HepG2 (cell line): ENCODE data around the gene ABHD12. TPM values are rescaled to one million over a fixed set of nuclear protein-coding genes. Genes with fewer than 3 reads are reported as not detected.

Experiments
- ATM ChIP-seq: fragments of 450-650 bp; IDR thresholded peaks from 2 replicates; pipeline ENCODE4 v1.7.1; 2017; ENCODE audit warnings: mild to moderate bottlenecking, borderline replicate concordance
- BCL6 ChIP-seq: IDR thresholded peaks from 2 replicates; pipeline ENCODE4 v1.6.1; 2016; ENCODE audit warnings: missing genetic modification reagents, missing compliant biosample characterization
- CREM ChIP-seq, 2 experiments: sonication (generic) in 1 of 2; formaldehyde crosslinking in 1 of 2; IDR thresholded peaks; 2 replicates each; pipeline versions ENCODE4 v1.4.0 to v1.6.1; 2016 to 2020; ENCODE audit warnings: antibody characterized with exemption in 1 of 2, mild to moderate bottlenecking in 1 of 2, missing genetic modification reagents in 1 of 2
- DBP ChIP-seq: sonication (generic); formaldehyde crosslinking; IDR thresholded peaks from 2 replicates; pipeline ENCODE4 v1.4.0; 2020; ENCODE audit warnings: missing genetic modification reagents; ENCODE audit errors: not compliant biosample characterization
- FOXC1 ChIP-seq: sonication (generic); formaldehyde crosslinking; IDR thresholded peaks from 2 replicates; pipeline ENCODE4 v1.8.0; 2022; ENCODE audit warnings: mild to moderate bottlenecking, missing genetic modification reagents, borderline replicate concordance
- MED8 ChIP-seq: sonication (generic); formaldehyde crosslinking; IDR thresholded peaks from 2 replicates; pipeline ENCODE4 v1.8.1; 2023; ENCODE audit warnings: mild to moderate bottlenecking, missing genetic modification reagents; ENCODE audit not compliant: insufficient replicate concordance
- TGIF2 ChIP-seq: IDR thresholded peaks from 2 replicates; pipeline ENCODE4 v1.6.1; 2016; ENCODE audit warnings: control low read depth, missing compliant biosample characterization
- ZBTB2 ChIP-seq: sonication (generic); formaldehyde crosslinking; IDR thresholded peaks from 2 replicates; pipeline ENCODE4 v1.8.0; 2022; ENCODE audit warnings: low read depth, missing genetic modification reagents
- ZBTB33 ChIP-seq: sonication (generic); formaldehyde crosslinking; IDR thresholded peaks from 2 replicates; pipeline ENCODE4 v1.4.0; 2020; ENCODE audit warnings: missing genetic modification reagents
- ZMAT3 ChIP-seq: sonication (generic); formaldehyde crosslinking; conservative IDR thresholded peaks from 2 replicates; pipeline ENCODE4 v1.7.0; 2021; ENCODE audit warnings: missing genetic modification reagents
- ZNF280D ChIP-seq: sonication (generic); formaldehyde crosslinking; IDR thresholded peaks from 2 replicates; pipeline ENCODE4 v1.5.1; 2020; ENCODE audit warnings: mild to moderate bottlenecking, missing genetic modification reagents
- ZNF282 ChIP-seq: fragments of 450-650 bp; IDR thresholded peaks from 2 replicates; pipeline ENCODE4 v1.6.1; 2018; ENCODE audit not compliant: partially characterized antibody
- ZNF609 ChIP-seq: sonication (generic); formaldehyde crosslinking; IDR thresholded peaks from 2 replicates; pipeline ENCODE4 v1.4.0; 2020; ENCODE audit warnings: mild to moderate bottlenecking, missing genetic modification reagents, borderline replicate concordance
- ZNF784 ChIP-seq: sonication (generic); formaldehyde crosslinking; IDR thresholded peaks from 2 replicates; pipeline ENCODE4 v1.5.1; 2020; ENCODE audit warnings: missing genetic modification reagents, mild to moderate bottlenecking, borderline replicate concordance
- polyA plus RNA-seq, 8 experiments: library from polyadenylated mRNA; depleted of rRNA in 3 of 8; stranded (reverse) in 7 of 8; unstranded in 1 of 8; fragments of >200 nt; fragmentation: Illumina TruSeq in 4 of 8; extraction: Trizol in 4 of 8; gene quantifications; 2 replicates each; pipeline versions ENCODE4 v1.2.1 to v1.2.3, GENCODE V29; 2011 to 2016; ENCODE audit warnings: low read depth in 4 of 8, missing spikeins in 1 of 8, mixed read lengths in 1 of 8; ENCODE audit not compliant: insufficient read depth in 1 of 8
- total RNA-seq, 5 experiments: library from RNA; depleted of rRNA; stranded (reverse); fragments of >200 nt; fragmentation: Illumina TruSeq; extraction: Trizol; gene quantifications; 2 replicates each; pipeline ENCODE4 v1.2.3, GENCODE V29; 2016; ENCODE audit warnings: low read depth in 1 of 5

ABHD12 gene
- total and polyA plus RNA-seq, 2 of the 13 experiments (the other 11 are each of a cell fraction or from before 2014, with no cell fraction given) = 23.5 to 72.1 TPM

- TF ChIP-seq ATM = no peak
- peak; percentile 28; the same call in 1 of the 2 replicates for TF ChIP-seq ZBTB2 (CRISPR knock-in tag)
- no peak for TF ChIP-seq BCL6 (CRISPR knock-in tag)
- peak; percentile 33; the same call in 1 of the 2 replicates for TF ChIP-seq ZNF609 (CRISPR knock-in tag)
- peak; percentile 89 for TF ChIP-seq MED8 (CRISPR knock-in tag)
- no peak; the same call in 1 of the 2 replicates for TF ChIP-seq ZNF784 (CRISPR knock-in tag)
- no peak; the same call in 1 of the 2 replicates for TF ChIP-seq ZMAT3 (CRISPR knock-in tag)
- TF ChIP-seq ZBTB33 (CRISPR knock-in tag) = no peak
- TF ChIP-seq ZNF280D (CRISPR knock-in tag) = peak; percentile 95
- TF ChIP-seq TGIF2 (CRISPR knock-in tag) = no peak; the same call in 1 of the 2 replicates
- TF ChIP-seq FOXC1 (CRISPR knock-in tag) = no peak; the same call in none of the 2 replicates
- TF ChIP-seq DBP (CRISPR knock-in tag) = no peak
- no peak for TF ChIP-seq ZNF282
- no peak for TF ChIP-seq CREM (IDR thresholded peaks at IDR 0.05)
- no peak; the same call in 1 of the 2 replicates for TF ChIP-seq CREM (CRISPR knock-in tag; IDR thresholded peaks at IDR 0.05)
Measured at GRCh38 chr20:25389858-25390537, 637 bp downstream of the ABHD12 start (continued).
